ENCODE data around the gene REEP3. TPM values are rescaled to one million over a fixed set of nuclear protein-coding genes. Genes with fewer than 3 reads are reported as not detected.

Gene REEP3
- total RNA-seq, 6 experiments from 2014 or later = 66.0 to 83.2 (median 75.6) TPM

- Mint-ChIP-seq H3K27me3 (ENCODE audit: insufficient read depth) (no peaks in the 10 kb centered on the region), H3K4me3 (no peak overlapping the region), H3K4me1 (ENCODE audit: low read depth) (no peaks in the 10 kb centered on the region), H3K36me3 (ENCODE audit: low read depth) (peaks cover 10% of the 10 kb centered on the region), H3K27ac (no peak overlapping the region), H3K9me3 (no peaks in the 10 kb centered on the region)
- TF ChIP-seq CTCF (IDR thresholded peaks at IDR 0.05) = no peak
- DNase-seq = no peak
These were observed 100.9 kb downstream of the REEP3 start for GRCh38 chr10:63622097-63622496.

GRCh38 chr10:63624701-63625100 lies 103.5 kb downstream of the REEP3 start:
- Mint-ChIP-seq H3K36me3 (ENCODE audit: low read depth) (peaks cover 9% of the 10 kb centered on the region; the same call in 1 of the 2 replicates), H3K4me3 (no peak overlapping the region), H3K4me1 (ENCODE audit: low read depth) (peaks cover 25% of the 10 kb centered on the region), H3K27me3 (ENCODE audit: insufficient read depth) (no peaks in the 10 kb centered on the region; the same call in 1 of the 2 replicates), H3K27ac (no peak overlapping the region), H3K9me3 (no peaks in the 10 kb centered on the region)
- DNase-seq = no peak
- no peak for TF ChIP-seq CTCF (IDR thresholded peaks at IDR 0.05)

- peak overlapping the region; percentile 49 for H3K4me3 Mint-ChIP-seq
- H3K4me1 Mint-ChIP-seq (ENCODE audit: low read depth) = peaks cover 40% of the 10 kb centered on the region
- no peaks in the 10 kb centered on the region; the same call in 1 of the 2 replicates for H3K27me3 Mint-ChIP-seq (ENCODE audit: insufficient read depth)
- H3K27ac Mint-ChIP-seq = peak overlapping the region; percentile 92
- H3K9me3 Mint-ChIP-seq = no peaks in the 10 kb centered on the region
- no peak for DNase-seq
- TF ChIP-seq CTCF (IDR thresholded peaks at IDR 0.05) = no peak
- H3K36me3 Mint-ChIP-seq (ENCODE audit: low read depth) = peaks cover 5% of the 10 kb centered on the region; the same call in 1 of the 2 replicates
These were observed 106.2 kb downstream of the REEP3 start for GRCh38 chr10:63627396-63627795.

GRCh38 chr10:63627881-63628296 lies 106.7 kb downstream of the REEP3 start:
- Mint-ChIP-seq H3K36me3 (ENCODE audit: low read depth) (peaks cover 4% of the 10 kb centered on the region; the same call in 1 of the 2 replicates), H3K4me1 (ENCODE audit: low read depth) (peaks cover 41% of the 10 kb centered on the region), H3K27ac (peak overlapping the region; percentile 92), H3K27me3 (ENCODE audit: insufficient read depth) (no peaks in the 10 kb centered on the region; the same call in 1 of the 2 replicates), H3K9me3 (no peaks in the 10 kb centered on the region), H3K4me3 (peak overlapping the region; percentile 49)
- no peak for DNase-seq
- no peak for TF ChIP-seq CTCF (IDR thresholded peaks at IDR 0.05)

GRCh38 chr10:63628526-63629362 lies 107.5 kb downstream of the REEP3 start:
- DNase-seq = peak; percentile 38
- Mint-ChIP-seq H3K27me3 (ENCODE audit: insufficient read depth) (no peaks in the 10 kb centered on the region; the same call in 1 of the 2 replicates), H3K36me3 (ENCODE audit: low read depth) (peaks cover 4% of the 10 kb centered on the region; the same call in 1 of the 2 replicates), H3K27ac (peak overlapping the region; percentile 92), H3K4me1 (ENCODE audit: low read depth) (peaks cover 41% of the 10 kb centered on the region), H3K9me3 (no peaks in the 10 kb centered on the region), H3K4me3 (peak overlapping the region; percentile 86)
- no peak for TF ChIP-seq CTCF (IDR thresholded peaks at IDR 0.05)

Measured in HFFc6 (cell line).